GM19463 (cell line): ENCODE data around the gene TDRD6.
"Not testable (repeated sequence)": the region's sequence is repeated elsewhere in the genome, so short reads cannot be mapped to it uniquely, and the experiment has no call there.

ENCODE experiments used
- ATAC-seq: cut with Tn5 transposase; IDR thresholded peaks from one replicate; pipeline ENCODE4 v1.9.1; 2021; ENCODE audit warnings: mild to moderate bottlenecking, moderate library complexity; ENCODE audit not compliant: unreplicated experiment

Gene TDRD6

GRCh38 chr6:46687619-46688097, at the start of gene TDRD6:
Gene TDRD6, plus strand, starts transcription at chr6:46687885. Its CDS starts 244 bp downstream, at chr6:46688129.
- ATAC-seq: no peak

GRCh38 chr6:46637933-46638332, 49.8 kb upstream of the TDRD6 start:
- no peak for ATAC-seq

- ATAC-seq: no peak
These were observed 49.0 kb upstream of the TDRD6 start for GRCh38 chr6:46638650-46639049.

- ATAC-seq: no peak
These were observed 44.5 kb upstream of the TDRD6 start for GRCh38 chr6:46642928-46643751.

- no peak for ATAC-seq
These were observed 42.4 kb upstream of the TDRD6 start for GRCh38 chr6:46645265-46645664.

- not testable (repeated sequence) for ATAC-seq
These were observed 39.6 kb upstream of the TDRD6 start for GRCh38 chr6:46648108-46648507.

GRCh38 chr6:46648869-46649492, 38.7 kb upstream of the TDRD6 start:
- no peak for ATAC-seq

GRCh38 chr6:46651006-46651405, 36.7 kb upstream of the TDRD6 start:
- ATAC-seq: no peak

GRCh38 chr6:46651816-46652215, 35.9 kb upstream of the TDRD6 start:
- no peak for ATAC-seq

GRCh38 chr6:46652232-46652602, 35.5 kb upstream of the TDRD6 start:
- ATAC-seq: no peak

GRCh38 chr6:46652603-46653438, 34.9 kb upstream of the TDRD6 start, which contains the start of the genes CYP39A1 and SLC25A27:
Gene CYP39A1, minus strand, starts transcription at chr6:46652818. Its CDS starts 236 bp downstream, at chr6:46652582.
Gene SLC25A27, plus strand, starts transcription at chr6:46652975. Its CDS starts 218 bp downstream, at chr6:46653193.
- peak; percentile 100 for ATAC-seq

- no peak for ATAC-seq
These were observed 34.1 kb upstream of the TDRD6 start for GRCh38 chr6:46653439-46654195.

GRCh38 chr6:46655803-46656202, 31.9 kb upstream of the TDRD6 start:
- ATAC-seq: no peak

GRCh38 chr6:46657642-46658041, 30.0 kb upstream of the TDRD6 start:
- ATAC-seq: no peak

GRCh38 chr6:46661483-46661882, 26.2 kb upstream of the TDRD6 start:
- no peak for ATAC-seq

- no peak for ATAC-seq
These were observed 20.3 kb upstream of the TDRD6 start for GRCh38 chr6:46667377-46667776.

- no peak for ATAC-seq
These were observed 13.3 kb upstream of the TDRD6 start for GRCh38 chr6:46674410-46674809.

- no peak for ATAC-seq
These were observed 10.9 kb upstream of the TDRD6 start for GRCh38 chr6:46676604-46677313.

GRCh38 chr6:46677314-46677654, 10.4 kb upstream of the TDRD6 start:
- ATAC-seq: no peak

- no peak for ATAC-seq
These were observed 2.9 kb upstream of the TDRD6 start for GRCh38 chr6:46684771-46685170.
